CD4-positive, alpha-beta memory T cell (primary cell): ENCODE measurements around the gene ANXA3. TPM values are rescaled to one million over a fixed set of nuclear protein-coding genes. Genes with fewer than 3 reads are reported as not detected.

ENCODE experiments used
- CTCF ChIA-PET: fragments of 350-600 bp; sonication (Branson Sonifier 250); formaldehyde crosslinking; loops from one replicate; lab custom pipeline; 2021; ENCODE audit warnings: inconsistent platforms; ENCODE audit not compliant: partially characterized antibody; lab: Charles Lee
- POLR2A ChIA-PET: fragments of 350-600 bp; sonication (Branson Sonifier 250); formaldehyde crosslinking; loops from one replicate; lab custom pipeline; 2021; ENCODE audit not compliant: partially characterized antibody; lab: Charles Lee
- DNase-seq, 5 donors: peaks; one replicate each; pipeline versions ENCODE4 v3.0.0 to v3.0.0-alpha.2; 2020 to 2022; ENCODE audit warnings: mixed read lengths in 1 of 5
- H3K27ac ChIP-seq: one replicate; pipeline ENCODE4 v1.7.0; 2013; ENCODE audit warnings: low read depth, low read length
- H3K27me3 ChIP-seq: 2 replicates; pipeline ENCODE4 v1.7.0; 2013; ENCODE audit warnings: mild to moderate bottlenecking, low read length, moderate library complexity; ENCODE audit not compliant: insufficient read depth
- H3K36me3 ChIP-seq: 2 replicates; pipeline ENCODE4 v1.7.0; 2013; ENCODE audit warnings: mild to moderate bottlenecking, low read length, moderate library complexity; ENCODE audit not compliant: insufficient read depth
- H3K4me1 ChIP-seq: 2 replicates; pipeline ENCODE4 v1.7.0; 2013; ENCODE audit warnings: mild to moderate bottlenecking, low read length, moderate library complexity; ENCODE audit not compliant: insufficient read depth
- H3K4me3 ChIP-seq, 2 donors: one replicate each; pipeline ENCODE4 v1.7.0; 2013; ENCODE audit warnings: low read length in 2 of 2, mild to moderate bottlenecking in 1 of 2
- H3K9me3 ChIP-seq, 2 donors: one replicate each; pipeline ENCODE4 v1.7.0; 2013; ENCODE audit warnings: low read length in 2 of 2, control low read depth in 1 of 2; ENCODE audit not compliant: control insufficient read depth in 1 of 2
- H3K27ac Mint-ChIP-seq, 7 donors: one replicate each; pipeline ENCODE4 v1.8.0; 2020 to 2021; ENCODE audit warnings: mixed read lengths in 7 of 7, mild to moderate bottlenecking in 6 of 7, inconsistent platforms in 3 of 7, moderate library complexity in 3 of 7
- H3K27me3 Mint-ChIP-seq, 2 donors: one replicate each; pipeline ENCODE4 v1.8.0; 2020 to 2021; ENCODE audit warnings: mixed read lengths in 2 of 2
- H3K36me3 Mint-ChIP-seq, 2 donors: one replicate each; pipeline ENCODE4 v1.8.0; 2020 to 2021; ENCODE audit warnings: mixed read lengths in 2 of 2, inconsistent platforms in 1 of 2, mild to moderate bottlenecking in 1 of 2
- H3K4me1 Mint-ChIP-seq, 4 donors: one replicate each; pipeline ENCODE4 v1.8.0; 2020 to 2021; ENCODE audit warnings: mixed read lengths in 4 of 4, mild to moderate bottlenecking in 1 of 4
- H3K4me3 Mint-ChIP-seq, 8 donors: one replicate each; pipeline ENCODE4 v1.8.0; 2020 to 2021; ENCODE audit warnings: mixed read lengths in 8 of 8, mild to moderate bottlenecking in 7 of 8, moderate library complexity in 6 of 8, inconsistent platforms in 3 of 8
- H3K9me3 Mint-ChIP-seq, 8 donors: one replicate each; pipeline ENCODE4 v1.8.0; 2020 to 2021; ENCODE audit warnings: mixed read lengths in 8 of 8, mild to moderate bottlenecking in 5 of 8, inconsistent platforms in 3 of 8, moderate library complexity in 1 of 8
- intact Hi-C: fragments of 100-400 bp; cut with micrococcal nuclease; formaldehyde crosslinking; loops from one replicate; pipeline ENCODE4 v1.15.1; 2023
- polyA plus RNA-seq, 2 donors: library from polyadenylated mRNA; unstranded; fragments of 300-500 nt; fragmentation: Illumina TruSeq; gene quantifications; one replicate each; pipeline ENCODE4 v1.2.3, GENCODE V29; 2021
- total RNA-seq, 2 experiments: library from RNA; stranded (reverse); gene quantifications; one replicate each; pipeline ENCODE4 v1.2.3, GENCODE V29; 2021

ANXA3 gene
- total and polyA plus RNA-seq, 4 experiments from 2014 or later, result not detected

- H3K27me3 Mint-ChIP-seq, result peaks cover 0 to 4% of the 10 kb centered on the region in 2 donors
- ChIA-PET POLR2A (no interaction called here), CTCF (interaction anchor here (1.6 kb wide), 1 partner anchor 11 kb away, joined by 4 read pairs; no protein-coding TSS in a partner anchor)
- H3K4me3 ChIP-seq, result no peak overlapping the region
- no peaks in the 10 kb centered on the region for H3K9me3 ChIP-seq
- no peaks in the 10 kb centered on the region for H3K27me3 ChIP-seq
- H3K4me3 Mint-ChIP-seq, result no peak overlapping the region
- intact Hi-C loops, result no loop called here
- no peaks in the 10 kb centered on the region for H3K36me3 Mint-ChIP-seq
- no peak overlapping the region for H3K27ac Mint-ChIP-seq
- no peaks in the 10 kb centered on the region for H3K9me3 Mint-ChIP-seq
- no peak overlapping the region for H3K27ac ChIP-seq
- no peaks in the 10 kb centered on the region for H3K4me1 ChIP-seq
- H3K36me3 ChIP-seq, result no peaks in the 10 kb centered on the region
- DNase-seq, result no peak
- H3K4me1 Mint-ChIP-seq, result no peaks in the 10 kb centered on the region
These were observed 70.8 kb downstream of the ANXA3 start for GRCh38 chr4:78622253-78622979.

- no peaks in the 10 kb centered on the region for H3K9me3 ChIP-seq
- Mint-ChIP-seq H3K27me3 (peaks cover 0 to 4% of the 10 kb centered on the region in 2 donors), H3K4me3 (no peak overlapping the region), H3K27ac (no peak overlapping the region), H3K9me3 (no peaks in the 10 kb centered on the region), H3K36me3 (no peaks in the 10 kb centered on the region), H3K4me1 (no peaks in the 10 kb centered on the region)
- no peaks in the 10 kb centered on the region for H3K36me3 ChIP-seq
- no peaks in the 10 kb centered on the region for H3K27me3 ChIP-seq
- DNase-seq, result no peak
- intact Hi-C loops, result no loop called here
- no peak overlapping the region for H3K4me3 ChIP-seq
- ChIA-PET CTCF (interaction anchor here (1.2 to 1.6 kb wide), 2 partner anchors 12 to 14 kb away, joined by 3 to 4 read pairs; no protein-coding TSS in a partner anchor), POLR2A (no interaction called here)
- no peak overlapping the region for H3K27ac ChIP-seq
- no peaks in the 10 kb centered on the region for H3K4me1 ChIP-seq
These were observed 72.5 kb downstream of the ANXA3 start for GRCh38 chr4:78624048-78624447.

GRCh38 chr4:78625073-78625472 lies 73.5 kb downstream of the ANXA3 start:
- H3K27ac Mint-ChIP-seq, result no peak overlapping the region
- H3K36me3 ChIP-seq, result no peaks in the 10 kb centered on the region
- ChIA-PET CTCF (no interaction called here), POLR2A (no interaction called here)
- no peaks in the 10 kb centered on the region for H3K4me1 Mint-ChIP-seq
- no peaks in the 10 kb centered on the region for H3K36me3 Mint-ChIP-seq
- no peaks in the 10 kb centered on the region for H3K9me3 Mint-ChIP-seq
- no peak overlapping the region for H3K27ac ChIP-seq
- no peaks in the 10 kb centered on the region for H3K4me1 ChIP-seq
- H3K27me3 Mint-ChIP-seq, result peaks cover 0 to 4% of the 10 kb centered on the region in 2 donors
- no peaks in the 10 kb centered on the region for H3K9me3 ChIP-seq
- H3K4me3 ChIP-seq, result no peak overlapping the region
- H3K4me3 Mint-ChIP-seq, result no peak overlapping the region
- intact Hi-C loops, result no loop called here
- no peaks in the 10 kb centered on the region for H3K27me3 ChIP-seq
- DNase-seq, result no peak

- Histone ChIP-seq H3K9me3 (no peaks in the 10 kb centered on the region), H3K27me3 (no peaks in the 10 kb centered on the region), H3K27ac (no peak overlapping the region), H3K36me3 (no peaks in the 10 kb centered on the region), H3K4me3 (no peak overlapping the region), H3K4me1 (no peaks in the 10 kb centered on the region)
- Mint-ChIP-seq H3K36me3 (no peaks in the 10 kb centered on the region), H3K27me3 (peaks cover 3 to 4% of the 10 kb centered on the region in 2 donors), H3K4me3 (no peak overlapping the region), H3K4me1 (no peaks in the 10 kb centered on the region), H3K27ac (no peak overlapping the region), H3K9me3 (no peaks in the 10 kb centered on the region)
- intact Hi-C loops, result no loop called here
- DNase-seq, result no peak
- ChIA-PET POLR2A (no interaction called here), CTCF (no interaction called here)
These were observed 75.7 kb downstream of the ANXA3 start for GRCh38 chr4:78627046-78627965.

- no peak overlapping the region for H3K27ac Mint-ChIP-seq
- Histone ChIP-seq H3K36me3 (no peaks in the 10 kb centered on the region), H3K27ac (no peak overlapping the region), H3K9me3 (no peaks in the 10 kb centered on the region), H3K4me1 (no peaks in the 10 kb centered on the region), H3K27me3 (no peaks in the 10 kb centered on the region), H3K4me3 (no peak overlapping the region)
- DNase-seq, result no peak
- ChIA-PET POLR2A (interaction anchor here (1.0 kb wide), 1 partner anchor 24 kb away, joined by 4 read pairs; no protein-coding TSS in a partner anchor), CTCF (no interaction called here)
- peaks cover 0 to 4% of the 10 kb centered on the region in 2 donors for H3K27me3 Mint-ChIP-seq
- H3K4me1 Mint-ChIP-seq, result no peaks in the 10 kb centered on the region
- H3K9me3 Mint-ChIP-seq, result peaks cover 0 to 2% (median 0%) of the 10 kb centered on the region in 8 donors
- intact Hi-C loops, result no loop called here
- no peaks in the 10 kb centered on the region for H3K36me3 Mint-ChIP-seq
- H3K4me3 Mint-ChIP-seq, result no peak overlapping the region
These were observed 76.6 kb downstream of the ANXA3 start for GRCh38 chr4:78627966-78628678.

- Histone ChIP-seq H3K27ac (no peak overlapping the region), H3K36me3 (no peaks in the 10 kb centered on the region), H3K4me1 (no peaks in the 10 kb centered on the region), H3K4me3 (no peak overlapping the region), H3K27me3 (no peaks in the 10 kb centered on the region), H3K9me3 (no peaks in the 10 kb centered on the region)
- DNase-seq, result no peak
- intact Hi-C loops, result no loop called here
- Mint-ChIP-seq H3K4me3 (no peak overlapping the region), H3K9me3 (peaks cover 0 to 2% (median 0%) of the 10 kb centered on the region in 8 donors), H3K36me3 (no peaks in the 10 kb centered on the region), H3K27me3 (peaks cover 0 to 6% of the 10 kb centered on the region in 2 donors), H3K27ac (no peak overlapping the region), H3K4me1 (no peaks in the 10 kb centered on the region)
- ChIA-PET POLR2A (no interaction called here), CTCF (interaction anchor here (0.9 to 2.5 kb wide), 2 partner anchors 13 to 14 kb away, joined by 3 to 7 read pairs; no protein-coding TSS in a partner anchor)
These were observed 78.5 kb downstream of the ANXA3 start for GRCh38 chr4:78629991-78630541.
